Activated CD8-positive, alpha-beta memory T cell treated with anti-CD3 and anti-CD28 coated beads for 4 hours (primary cell): ENCODE data around the gene DNAJC28.
A peak's percentile ranks its signal among the peaks of the same experiment; 100 is the strongest.
"Not testable (repeated sequence)": the region's sequence is repeated elsewhere in the genome, so short reads cannot be mapped to it uniquely, and the experiment has no call there.

Experiments
- DNase-seq, 2 donors: peaks; one replicate each; pipeline ENCODE4 v3.0.0-alpha.2; 2020; ENCODE audit warnings: low read depth in 2 of 2

Gene DNAJC28

DNA sequence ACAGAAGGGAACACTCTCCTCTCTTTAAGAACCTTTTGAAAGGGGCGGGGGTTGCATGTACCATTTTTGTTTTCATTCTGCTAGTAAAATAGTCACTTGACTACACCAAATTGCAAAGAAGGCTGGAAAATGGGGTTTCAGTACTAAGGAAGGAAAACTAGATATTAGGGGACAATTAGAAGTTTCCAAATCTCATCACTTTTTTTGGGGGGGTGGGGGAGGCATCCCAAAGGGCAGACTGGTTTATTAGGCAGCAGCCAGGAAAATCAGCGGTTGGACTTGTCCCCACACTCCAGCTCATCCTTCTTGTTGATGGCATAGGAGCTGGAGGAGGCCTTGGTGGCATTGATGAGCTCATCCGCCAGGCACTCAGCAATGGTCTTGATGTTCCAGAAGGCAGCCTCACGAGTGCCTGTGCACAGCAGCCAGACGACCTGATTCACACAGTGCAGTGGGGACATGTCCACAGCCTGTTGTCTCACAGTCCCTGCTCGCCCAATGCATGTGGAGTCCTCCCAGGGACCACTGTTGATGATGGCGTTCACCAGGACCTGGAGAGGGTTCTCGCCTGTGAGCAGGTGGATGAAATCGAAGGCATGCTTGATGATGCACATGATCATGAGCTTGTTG lies 10.1 kb downstream of the DNAJC28 start:
- DNase-seq: no peak

DNA sequence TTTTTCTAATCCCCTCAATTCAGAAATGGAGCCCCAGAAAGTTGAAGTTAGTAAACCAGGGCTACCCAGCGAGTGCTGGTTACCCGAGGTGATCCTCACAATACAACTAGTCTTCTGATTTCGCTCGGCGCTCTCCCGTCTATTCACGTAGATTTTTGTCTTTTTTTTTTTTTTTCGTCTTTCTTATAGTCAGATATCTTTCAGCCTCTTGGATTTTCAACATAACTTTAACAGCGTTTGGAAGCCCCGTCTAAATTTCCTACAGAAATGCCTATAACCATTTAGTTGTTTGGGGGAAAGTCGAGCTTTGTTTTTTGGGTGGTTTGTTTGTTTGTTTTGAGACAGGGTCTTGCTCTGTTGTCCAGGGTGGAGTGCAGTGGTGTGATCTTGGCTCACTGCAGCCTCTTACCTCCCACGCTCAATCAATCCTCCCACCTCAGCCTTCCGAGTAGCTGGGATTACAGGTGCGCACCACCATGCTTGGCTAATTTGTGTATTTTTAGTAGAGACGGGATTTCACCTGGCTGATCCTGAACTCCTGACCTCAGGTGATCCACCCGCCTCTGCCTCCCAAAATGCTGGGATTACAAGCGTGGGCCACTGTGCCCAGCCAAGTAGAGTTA lies 10.9 kb downstream of the DNAJC28 start:
- DNase-seq: no peak

DNA sequence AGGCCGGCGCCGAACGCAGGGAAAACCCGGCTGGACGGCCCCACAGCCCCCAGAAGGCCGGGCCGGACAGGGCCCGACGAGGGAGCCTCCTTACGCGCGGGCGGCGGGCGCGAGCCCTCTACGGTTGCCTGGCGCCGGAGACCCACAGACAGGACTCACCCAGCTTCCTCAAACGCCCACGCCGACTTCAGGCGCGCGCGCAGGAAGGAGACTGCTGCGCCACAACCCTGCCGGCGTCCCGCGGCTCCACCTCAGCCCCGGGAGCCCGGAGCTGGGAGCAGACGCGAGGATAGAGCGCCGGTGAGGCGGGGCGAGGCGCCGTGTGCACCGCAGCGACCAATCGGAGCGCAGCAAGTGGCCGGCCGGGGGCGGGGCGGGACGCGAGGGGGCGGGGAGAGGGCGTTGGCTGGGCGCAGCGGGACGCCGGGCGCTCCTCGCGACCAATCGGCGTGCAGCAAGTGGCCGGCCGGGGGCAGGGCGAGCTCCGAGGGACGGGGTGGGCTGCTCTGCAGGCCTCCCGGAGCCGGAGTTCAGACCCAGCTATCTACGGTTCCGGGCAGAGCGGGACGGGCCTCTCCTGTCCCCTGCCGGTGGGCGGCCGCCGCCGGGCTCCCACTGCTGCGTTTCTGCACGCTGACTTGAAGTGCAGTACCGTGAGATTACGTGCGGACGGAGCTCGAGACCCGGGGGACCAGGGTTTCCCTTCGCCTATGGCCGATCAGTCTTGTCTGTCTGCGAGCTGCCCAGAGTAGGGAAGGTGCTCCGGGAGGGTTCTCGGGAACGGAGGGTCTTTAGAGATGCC lies 11.6 kb downstream of the DNAJC28 start, which contains the start of gene TMEM50B:
Gene TMEM50B (minus strand): TSS at position 296 of the 802 bp plus-strand sequence. CDS start 11,089 bp downstream, outside the sequence.
- DNase-seq: peak; percentile 89 to 94

DNA sequence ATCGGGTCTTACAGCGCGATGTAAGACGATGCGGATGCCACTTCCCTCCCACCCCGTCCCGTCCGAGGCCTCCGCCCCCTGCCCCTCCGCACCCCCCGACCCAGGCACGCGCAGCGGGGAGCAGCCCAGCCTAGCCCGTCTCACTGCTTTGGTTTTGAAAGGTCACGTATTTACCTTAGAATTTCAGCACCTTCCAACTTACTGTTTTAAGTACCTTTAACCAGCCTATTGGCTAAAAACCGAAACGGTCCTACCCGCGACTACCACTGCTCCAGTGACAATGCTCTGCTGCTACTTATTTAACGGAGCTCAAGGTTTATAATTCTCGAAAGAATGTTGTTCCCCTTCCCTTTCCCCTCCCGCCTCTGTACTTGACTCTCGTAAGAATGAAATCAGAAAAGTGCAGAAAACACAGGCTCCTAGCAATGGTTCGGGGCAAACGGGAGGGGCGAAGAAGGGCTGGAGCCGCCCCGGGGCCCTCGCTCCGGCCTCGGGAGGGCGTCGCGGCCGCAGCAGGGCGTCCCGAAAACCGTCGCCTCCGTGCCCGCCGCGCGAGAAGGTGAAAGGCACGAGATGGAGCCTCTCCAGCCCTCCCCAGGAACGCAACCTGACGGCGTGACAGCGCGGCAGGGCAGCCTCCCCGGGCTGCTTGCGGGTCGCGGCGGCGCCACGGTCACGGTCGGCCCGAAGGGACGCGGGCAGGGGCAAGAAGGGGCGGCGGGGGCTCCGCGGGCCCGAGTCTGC lies 12.4 kb downstream of the DNAJC28 start:
- no peak for DNase-seq

DNA sequence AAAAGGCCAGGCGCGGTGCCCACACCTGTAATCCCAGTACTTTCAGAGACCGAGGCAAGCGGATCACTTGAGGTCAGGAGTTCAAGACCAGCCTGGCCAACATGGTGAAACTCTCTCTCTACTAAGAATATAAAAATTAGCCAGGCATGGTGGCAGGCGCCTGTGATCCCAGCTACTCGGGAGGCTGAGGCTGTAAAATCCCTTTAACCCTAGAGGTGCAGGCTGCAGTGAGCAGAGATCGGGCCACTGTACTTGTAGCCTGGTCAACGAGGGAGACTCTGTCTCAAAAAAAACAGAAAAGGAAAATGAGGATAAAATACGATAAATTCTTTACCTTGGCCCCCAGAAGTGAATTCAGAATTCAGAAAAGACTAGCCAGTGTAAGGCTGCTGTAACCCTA lies 13.3 kb downstream of the DNAJC28 start:
- DNase-seq: no peak

DNA sequence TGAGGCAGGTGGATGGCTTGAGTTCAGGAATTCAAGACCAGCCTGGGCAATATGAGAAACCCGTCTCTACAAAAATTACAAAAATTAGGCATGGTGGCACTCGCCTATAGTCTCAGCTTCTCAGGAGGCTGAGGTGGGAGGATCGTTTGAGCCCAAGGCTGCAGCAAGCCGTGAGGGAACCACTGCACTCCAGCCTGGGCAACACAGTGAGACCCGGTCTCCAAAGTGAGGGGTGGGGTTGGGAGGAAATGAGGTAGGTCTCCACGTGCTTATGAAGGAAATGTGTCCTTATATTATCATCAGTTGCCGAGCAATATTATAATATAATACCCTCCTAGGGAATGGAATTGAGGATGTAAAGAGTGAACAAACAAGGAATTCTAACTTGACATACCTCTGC lies 14.4 kb downstream of the DNAJC28 start:
- DNase-seq: no peak

DNA sequence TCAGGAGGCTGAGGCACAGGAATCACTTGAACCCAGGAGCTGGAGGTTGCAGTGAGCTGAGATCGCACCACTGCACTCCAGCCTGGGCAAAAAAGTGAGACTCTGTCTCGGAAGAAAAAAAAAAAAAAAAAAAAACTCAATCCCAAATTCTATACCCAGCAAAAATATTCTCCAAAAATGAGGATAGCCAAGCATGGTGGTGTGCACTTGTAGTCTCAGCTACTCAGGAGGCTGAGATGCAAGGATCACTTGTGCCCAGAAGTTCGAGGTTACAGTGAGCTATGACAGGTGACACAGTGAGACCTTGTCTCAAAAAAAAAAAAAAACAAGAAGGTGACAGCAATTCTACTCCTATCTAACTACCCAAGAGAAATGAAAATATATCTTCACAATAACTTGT lies 18.2 kb downstream of the DNAJC28 start:
- no peak for DNase-seq

DNA sequence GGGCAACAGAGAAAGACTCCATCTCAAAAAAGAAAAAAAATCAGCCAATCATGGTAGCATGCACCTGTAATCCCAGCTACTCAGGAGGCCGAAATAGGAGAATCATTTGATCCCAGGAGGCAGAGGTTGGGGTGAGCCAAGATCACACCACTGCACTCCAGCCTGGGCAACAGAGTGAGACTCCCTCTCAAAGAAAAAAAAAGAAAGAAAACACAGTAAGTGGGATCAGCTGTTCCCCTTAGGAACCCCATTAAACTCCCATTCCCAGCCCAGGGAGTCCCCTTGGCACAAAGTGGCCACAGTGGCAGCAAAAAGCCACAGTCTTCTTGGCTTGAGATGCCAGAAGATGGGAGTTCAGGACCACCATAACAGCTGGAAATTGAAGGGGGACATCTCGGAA lies 20.8 kb downstream of the DNAJC28 start:
- DNase-seq: no peak

DNA sequence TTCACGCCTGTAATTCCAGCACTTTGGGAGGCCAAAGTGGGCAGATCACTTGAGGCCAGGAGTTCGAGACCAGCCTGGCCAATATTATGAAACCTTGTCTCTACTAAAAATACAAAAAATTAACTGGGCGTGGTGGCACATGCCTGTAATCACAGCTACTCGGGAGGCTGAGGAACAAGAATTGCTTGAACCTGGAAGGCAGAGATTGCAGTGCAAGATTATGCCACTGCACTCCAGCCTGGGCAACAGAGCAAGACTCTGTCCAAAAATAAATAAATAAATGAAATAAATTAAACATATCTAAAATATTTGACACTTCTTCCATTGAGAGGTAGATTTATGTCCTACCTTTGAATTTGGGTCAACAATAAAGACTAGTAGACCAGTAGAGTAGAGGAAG lies 22.3 kb downstream of the DNAJC28 start:
- not testable (repeated sequence) for DNase-seq

DNA sequence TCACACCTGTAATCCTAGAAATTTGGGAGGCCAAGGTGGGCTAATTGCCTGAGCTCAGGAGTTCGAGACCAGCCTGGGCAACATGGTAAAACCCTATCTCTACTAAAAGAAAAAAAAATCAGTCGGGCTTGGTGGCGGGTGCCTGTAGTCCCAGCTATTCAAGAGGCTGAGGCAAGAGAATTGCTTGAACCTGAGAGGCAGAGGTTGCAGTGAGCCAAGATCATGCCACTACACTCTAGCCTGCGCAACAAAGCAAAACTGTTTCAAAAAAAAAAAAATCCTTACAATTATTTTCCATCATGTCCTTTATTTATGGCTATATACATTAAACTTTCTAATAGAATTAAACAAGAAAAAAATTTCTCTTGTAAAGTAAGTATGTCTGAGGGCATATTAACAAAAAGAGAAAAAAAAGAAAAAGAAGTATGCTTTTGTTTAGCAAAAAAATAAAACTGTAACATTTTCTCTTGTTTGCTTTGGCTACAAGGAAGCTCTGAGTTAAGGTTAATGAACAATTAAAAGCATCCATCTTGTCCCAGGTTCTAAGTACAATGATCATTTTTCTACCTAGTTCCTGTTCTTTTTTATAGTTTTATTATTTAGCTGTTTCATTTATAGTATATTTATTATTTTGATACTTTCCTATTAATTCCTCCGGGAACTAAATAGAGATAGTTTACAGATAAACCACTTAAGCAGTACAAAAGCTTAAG lies 29.8 kb downstream of the DNAJC28 start:
- no peak for DNase-seq

DNA sequence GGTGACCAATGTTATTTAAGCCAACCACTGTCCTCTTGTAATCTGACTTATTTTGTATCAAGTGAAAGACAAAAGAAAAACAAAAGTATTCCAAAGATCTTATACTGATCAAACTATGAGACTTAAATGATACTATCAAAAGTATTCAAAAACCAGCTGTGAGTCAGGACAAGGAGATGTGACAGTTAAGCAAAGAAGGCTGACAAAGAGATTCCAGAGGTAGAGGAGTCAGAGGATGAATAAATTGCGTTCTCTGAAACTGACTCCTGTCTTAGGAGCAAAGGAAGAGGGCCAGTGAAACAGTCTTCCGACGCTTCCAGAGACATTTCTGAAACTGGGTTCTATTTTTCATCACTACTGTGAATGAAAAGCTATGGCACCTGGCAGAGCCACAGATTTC lies 32.7 kb downstream of the DNAJC28 start:
- no peak for DNase-seq

DNA sequence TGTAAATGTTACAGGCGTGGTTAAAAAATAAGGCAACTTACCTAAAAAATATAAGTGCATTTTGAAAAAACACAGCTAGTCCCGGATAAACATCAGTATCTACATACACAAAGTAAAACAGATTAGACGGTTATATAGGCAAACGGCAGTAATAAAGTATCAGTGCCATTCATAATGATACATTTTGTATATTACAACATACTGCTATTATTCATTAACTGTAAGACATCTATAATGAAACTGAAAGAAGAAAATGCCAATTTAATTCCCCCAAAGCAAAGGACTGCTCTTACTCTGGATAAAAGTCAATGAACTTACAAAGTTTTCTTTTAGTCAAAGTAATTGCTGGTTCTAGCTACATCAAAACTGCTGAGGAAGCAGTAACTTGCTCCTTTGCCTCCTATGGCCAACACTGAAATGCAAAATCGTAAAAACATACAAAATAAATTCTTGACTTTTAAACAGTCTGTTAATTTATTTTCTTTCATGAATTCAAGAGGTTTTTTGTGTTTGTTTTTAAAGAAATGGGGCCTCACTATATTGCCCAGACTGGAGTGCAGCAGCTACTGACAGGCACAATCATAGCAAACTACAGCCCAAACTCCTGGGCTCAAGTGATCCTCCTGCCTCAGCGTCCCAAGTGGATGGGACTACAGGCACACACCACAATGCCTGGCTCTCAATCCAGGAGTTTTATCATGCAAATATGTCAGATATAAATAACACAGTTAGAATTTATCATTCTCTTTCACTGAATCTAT lies 35.6 kb downstream of the DNAJC28 start:
- no peak for DNase-seq

DNA sequence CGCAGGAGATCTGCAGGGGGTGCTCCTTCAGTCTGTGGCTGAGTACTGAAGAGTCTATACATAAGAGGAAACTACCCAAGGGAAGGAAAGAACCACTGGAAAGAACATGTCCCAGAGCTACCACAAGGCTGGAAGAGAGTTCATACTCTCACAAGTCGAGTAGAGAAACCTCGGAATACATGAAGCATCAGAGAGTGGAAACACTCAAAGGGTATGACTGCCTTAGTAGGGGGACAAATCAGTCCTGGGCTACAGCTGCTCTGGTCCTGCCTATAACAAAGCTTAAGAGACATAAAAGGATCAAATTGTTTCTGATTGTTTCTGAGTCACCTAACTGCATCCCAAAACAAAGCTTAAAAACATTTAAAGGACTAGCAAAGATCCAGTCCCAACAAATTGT lies 39.2 kb downstream of the DNAJC28 start:
- no peak for DNase-seq

DNA sequence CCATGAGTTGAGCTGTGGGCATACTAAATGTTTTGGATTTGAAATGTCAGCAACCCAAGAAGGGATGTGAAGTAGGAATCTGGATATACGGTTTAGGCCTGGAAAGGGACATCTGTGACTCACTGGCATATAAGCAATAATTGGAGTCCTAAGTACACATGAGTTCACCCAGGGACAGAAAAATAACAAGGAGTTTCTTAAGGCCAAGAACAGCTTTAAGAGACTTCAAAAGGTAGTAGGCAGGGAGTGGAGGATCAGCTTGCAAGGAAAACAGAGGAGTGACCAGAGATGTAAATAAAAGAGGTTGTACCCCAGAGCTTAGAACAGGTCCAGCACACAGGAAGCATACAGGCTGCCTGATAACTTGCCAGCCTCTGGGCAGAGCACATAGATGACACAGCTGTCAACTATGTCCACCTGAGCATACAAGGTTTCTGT lies 39.9 kb downstream of the DNAJC28 start:
- DNase-seq: no peak

DNA sequence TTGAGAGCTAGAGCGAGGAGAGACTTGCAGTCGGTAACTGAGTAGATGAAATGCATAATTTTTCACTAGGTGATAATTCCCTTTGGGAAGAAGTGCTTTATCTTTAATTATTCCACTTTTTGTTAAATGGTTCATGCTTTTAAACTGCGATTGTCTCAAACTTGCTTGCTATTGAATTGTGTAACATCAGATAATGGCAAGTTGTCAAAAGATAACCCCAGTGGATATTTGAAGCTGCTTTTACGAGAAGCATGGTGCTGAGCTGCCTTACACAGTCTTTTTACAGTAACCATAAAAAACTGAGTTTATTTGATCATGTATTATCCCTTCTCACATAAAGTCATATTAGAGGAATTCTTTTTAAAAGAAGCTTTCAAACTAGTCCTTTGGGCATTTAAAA lies 41.9 kb downstream of the DNAJC28 start:
- DNase-seq: no peak

DNA sequence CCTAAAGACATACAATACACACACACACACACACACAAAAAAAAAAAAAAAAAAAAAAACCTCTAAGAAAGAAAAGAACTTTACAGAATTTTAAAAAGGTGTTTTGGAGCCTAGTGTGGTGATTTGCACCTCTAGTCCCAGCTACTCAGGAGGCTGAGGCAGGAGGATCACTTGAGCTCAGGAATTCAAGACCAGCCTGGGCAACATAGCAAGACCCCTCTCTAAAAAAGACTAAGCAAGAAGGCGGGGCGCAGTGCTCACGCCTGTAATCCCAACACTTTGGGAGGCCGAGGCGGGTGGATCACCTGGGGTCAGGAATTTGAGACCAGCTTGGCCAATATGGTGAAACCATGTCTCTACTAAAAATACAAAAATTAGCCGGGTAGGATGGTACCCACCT lies 44.9 kb downstream of the DNAJC28 start:
- not testable (repeated sequence) for DNase-seq

DNA sequence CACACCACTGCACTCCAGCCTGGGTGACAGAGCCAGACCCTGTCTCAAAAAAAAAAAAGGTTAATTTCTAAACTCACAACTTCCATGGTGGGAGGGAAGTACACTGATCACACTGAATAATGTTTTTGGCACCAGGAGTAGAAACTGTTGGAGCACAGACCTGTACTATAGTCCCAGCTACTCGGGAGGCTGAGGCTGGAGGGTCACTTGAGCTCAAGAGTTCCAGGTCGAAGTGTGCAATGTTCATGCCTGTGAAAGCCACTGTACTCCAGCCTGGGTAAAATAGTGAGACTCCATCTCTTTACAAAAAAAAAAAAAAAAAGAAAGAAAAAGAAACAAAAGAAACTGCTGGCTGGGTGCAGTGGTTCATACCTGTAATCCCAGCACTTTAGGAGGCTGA lies 47.0 kb downstream of the DNAJC28 start:
- DNase-seq: no peak

DNA sequence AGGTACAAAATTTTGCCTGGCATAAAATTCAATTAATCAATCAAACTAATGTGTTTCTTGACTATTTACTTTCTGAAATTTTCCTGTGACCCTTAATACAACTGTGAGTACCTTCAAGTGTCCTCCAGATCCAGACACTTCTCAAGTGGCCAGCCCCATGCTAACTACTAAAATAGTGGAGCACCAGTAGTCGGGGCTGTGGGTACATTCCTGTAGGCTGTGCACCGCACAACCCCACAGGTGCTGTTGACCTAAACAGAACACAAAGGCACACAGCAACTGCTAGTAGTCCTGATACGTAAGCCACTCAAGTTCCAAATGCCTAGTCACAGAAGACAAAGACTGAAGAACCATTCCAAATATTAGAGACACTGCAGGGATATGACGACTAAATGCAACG lies 48.3 kb downstream of the DNAJC28 start:
- DNase-seq: no peak

DNA sequence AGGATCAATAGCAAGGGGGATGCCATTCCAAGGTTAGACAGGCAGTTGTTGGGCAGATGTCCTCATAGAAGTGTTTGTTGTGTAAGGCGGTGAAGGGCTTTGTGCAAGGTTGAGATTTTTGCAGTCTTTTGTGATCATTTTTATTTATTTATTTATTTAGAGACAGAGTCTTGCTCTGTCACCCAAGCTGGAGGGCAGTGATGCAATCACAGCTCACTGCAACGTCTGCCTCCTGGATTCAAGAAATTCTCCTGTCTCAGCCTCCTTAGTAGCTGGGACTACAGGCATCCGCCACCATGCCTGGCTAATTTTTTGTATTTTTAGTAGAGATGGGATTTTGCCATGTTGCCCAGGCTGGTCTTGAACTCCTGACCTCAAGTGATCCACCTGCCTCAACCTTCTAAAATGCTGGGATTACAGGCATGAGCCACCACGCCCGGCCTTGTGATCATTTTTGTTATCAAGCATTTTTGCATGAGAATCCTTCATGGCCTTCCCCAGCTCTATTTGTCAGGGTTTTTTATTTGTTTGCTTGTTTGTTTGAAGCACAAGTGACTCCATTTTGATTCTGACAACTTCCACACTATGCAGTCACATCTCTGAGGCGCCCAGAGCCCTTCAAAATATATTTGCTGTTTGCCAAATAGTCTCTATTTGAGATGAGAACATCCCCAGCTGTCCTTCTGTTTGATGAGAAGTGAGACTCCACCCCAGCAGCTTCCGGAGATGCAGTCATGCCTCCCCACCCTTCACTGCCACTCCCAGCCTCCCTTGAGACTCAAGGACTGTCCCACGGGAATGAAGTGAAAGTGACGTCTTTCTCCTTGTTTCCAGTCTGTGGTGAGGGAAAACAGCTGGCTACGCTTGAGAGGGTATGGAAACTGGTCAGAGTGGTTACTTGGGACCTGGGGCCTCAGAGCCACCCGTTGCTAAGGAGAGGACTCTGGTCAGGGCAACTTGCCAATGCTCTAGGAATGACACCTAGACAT lies 49.7 kb downstream of the DNAJC28 start:
- DNase-seq: no peak
